PC-9 (cell line): ENCODE measurements around the gene WBP1. TPM values are rescaled to one million over a fixed set of nuclear protein-coding genes. Genes with fewer than 3 reads are reported as not detected.
A peak's percentile ranks its signal among the peaks of the same experiment; 100 is the strongest.

Experiments used
- BruUV-seq: library from RNA; stranded (reverse); fragments of 400-500 nt; replicated peaks from 2 replicates; lab custom pipeline; 2021; lab: Mats Ljungman, UMichigan
- CTCF ChIA-PET: fragments of 300-600 bp; sonication (Branson Sonifier 250); formaldehyde crosslinking; loops from one replicate; lab custom pipeline; 2022; ENCODE audit warnings: antibody characterized with exemption; lab: Charles Lee
- POLR2A ChIA-PET: fragments of 300-600 bp; sonication (Branson Sonifier 250); formaldehyde crosslinking; loops from one replicate; lab custom pipeline; 2022; ENCODE audit warnings: antibody characterized with exemption; ENCODE audit not compliant: unreplicated experiment; lab: Charles Lee
- DNase-seq, 2 experiments: peaks; one replicate each; pipeline versions ENCODE4 v3.0.0 to v3.0.0-alpha.2; 2015 to 2022; ENCODE audit warnings: mixed read lengths in 1 of 2
- H2AFZ ChIP-seq: fragments of 200-600 bp; sonication (generic); 2 replicates; pipeline ENCODE4 v1.8.1; 2017; ENCODE audit warnings: antibody characterized with exemption
- H3F3A ChIP-seq: fragments of 200-600 bp; sonication (generic); 2 replicates; pipeline ENCODE4 v1.8.1; 2017; ENCODE audit warnings: antibody characterized with exemption, mild to moderate bottlenecking, low read depth; ENCODE audit not compliant: insufficient read depth
- H3K27ac ChIP-seq: fragments of 200-600 bp; sonication (generic); 2 replicates; pipeline ENCODE4 v1.6.1; 2016; ENCODE audit warnings: mixed run types
- H3K27me3 ChIP-seq: fragments of 200-600 bp; sonication (generic); 2 replicates; pipeline ENCODE4 v1.6.1; 2016; ENCODE audit warnings: low read depth, mixed run types; ENCODE audit not compliant: insufficient read depth
- H3K36me3 ChIP-seq: fragments of 200-600 bp; sonication (generic); 2 replicates; pipeline ENCODE4 v1.6.1; 2016; ENCODE audit warnings: low read depth, mixed run types
- H3K4me1 ChIP-seq: fragments of 200-600 bp; sonication (generic); replicated peaks from 2 replicates; pipeline ENCODE4 v1.6.1; 2016; ENCODE audit warnings: mixed run types; ENCODE audit not compliant: insufficient read depth
- H3K4me2 ChIP-seq: fragments of 200-600 bp; sonication (generic); 2 replicates; pipeline ENCODE4 v1.6.1; 2017; ENCODE audit warnings: mixed run types
- H3K4me3 ChIP-seq: fragments of 200-600 bp; sonication (generic); 2 replicates; pipeline ENCODE4 v1.6.1; 2016; ENCODE audit warnings: mixed run types
- H3K79me2 ChIP-seq: fragments of 200-600 bp; sonication (generic); 2 replicates; pipeline ENCODE4 v1.6.1; 2017; ENCODE audit warnings: low read depth, mixed run types
- H3K9me2 ChIP-seq: fragments of 200-600 bp; sonication (generic); 2 replicates; pipeline ENCODE4 v1.8.1; 2017; ENCODE audit warnings: mild to moderate bottlenecking; ENCODE audit not compliant: insufficient read depth
- H3K9me3 ChIP-seq: fragments of 200-600 bp; sonication (generic); 2 replicates; pipeline ENCODE4 v1.8.1; 2016; ENCODE audit warnings: low read depth; ENCODE audit not compliant: insufficient read depth
- H4K20me1 ChIP-seq: fragments of 200-600 bp; sonication (generic); 2 replicates; pipeline ENCODE4 v1.8.1; 2017; ENCODE audit not compliant: insufficient read depth
- EZH2 ChIP-seq: fragments of 200-600 bp; sonication (generic); IDR thresholded peaks from 2 replicates; pipeline ENCODE4 v1.8.0; 2017; ENCODE audit warnings: antibody characterized with exemption, low read depth
- intact Hi-C: fragments of 100-400 bp; cut with micrococcal nuclease; formaldehyde crosslinking; loops from one replicate; pipeline ENCODE4 v1.10.0; 2022; ENCODE audit not compliant: unreplicated experiment
- total RNA-seq: library from RNA; stranded (reverse); gene quantifications from 2 replicates; pipeline ENCODE4 v1.2.3, GENCODE V29; 2021
- TF ChIP-seq, protein P1 (sequence below): fragments of 200-600 bp; sonication (generic); conservative IDR thresholded peaks from 2 replicates; pipeline ENCODE4 v1.6.1; 2017; ENCODE audit warnings: mixed run types, antibody characterized with exemption, mild to moderate bottlenecking, moderate library complexity

Gene WBP1
- total RNA-seq, 1 experiment from 2014 or later = 68.0 TPM

- Histone ChIP-seq H3K4me3 (peak overlapping the region; percentile 64), H3K4me2 (peak overlapping the region; percentile 99), H3K9me2 (no peaks in the 10 kb centered on the region), H3K4me1 (peaks cover 26% of the 10 kb centered on the region), H3F3A (peaks cover 19% of the 10 kb centered on the region; the same call in 1 of the 2 replicates), H4K20me1 (no peaks in the 10 kb centered on the region), H3K36me3 (0 out of 2 replicates have a peak, but pooled peaks cover 10% of the 10 kb centered on the region), H3K9me3 (no peaks in the 10 kb centered on the region), H3K27me3 (no peaks in the 10 kb centered on the region), H2AFZ (peak overlapping the region; percentile 95), H3K27ac (peak overlapping the region; percentile 73), H3K79me2 (peaks cover 23% of the 10 kb centered on the region)
- DNase-seq = no peak
- BruUV-seq = TSS peak; percentile 66
- intact Hi-C loops = loop anchor here (1.0 to 10.0 kb wide), 4 partner anchors 21 to 337 kb away; partner anchors contain the start of genes AUP1, HTRA2, INO80B and TTC31
- TF ChIP-seq, protein P1, sequence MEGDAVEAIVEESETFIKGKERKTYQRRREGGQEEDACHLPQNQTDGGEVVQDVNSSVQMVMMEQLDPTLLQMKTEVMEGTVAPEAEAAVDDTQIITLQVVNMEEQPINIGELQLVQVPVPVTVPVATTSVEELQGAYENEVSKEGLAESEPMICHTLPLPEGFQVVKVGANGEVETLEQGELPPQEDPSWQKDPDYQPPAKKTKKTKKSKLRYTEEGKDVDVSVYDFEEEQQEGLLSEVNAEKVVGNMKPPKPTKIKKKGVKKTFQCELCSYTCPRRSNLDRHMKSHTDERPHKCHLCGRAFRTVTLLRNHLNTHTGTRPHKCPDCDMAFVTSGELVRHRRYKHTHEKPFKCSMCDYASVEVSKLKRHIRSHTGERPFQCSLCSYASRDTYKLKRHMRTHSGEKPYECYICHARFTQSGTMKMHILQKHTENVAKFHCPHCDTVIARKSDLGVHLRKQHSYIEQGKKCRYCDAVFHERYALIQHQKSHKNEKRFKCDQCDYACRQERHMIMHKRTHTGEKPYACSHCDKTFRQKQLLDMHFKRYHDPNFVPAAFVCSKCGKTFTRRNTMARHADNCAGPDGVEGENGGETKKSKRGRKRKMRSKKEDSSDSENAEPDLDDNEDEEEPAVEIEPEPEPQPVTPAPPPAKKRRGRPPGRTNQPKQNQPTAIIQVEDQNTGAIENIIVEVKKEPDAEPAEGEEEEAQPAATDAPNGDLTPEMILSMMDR = no peak
- no peak for TF ChIP-seq EZH2
- POLR2A ChIA-PET = no interaction called here
- CTCF ChIA-PET = interaction anchor here (0.5 to 0.7 kb wide), 2 partner anchors 39 to 686 kb away, joined by 3 to 4 read pairs; no protein-coding TSS in a partner anchor
Measured at GRCh38 chr2:74507926-74508520, 49.8 kb downstream of the WBP1 start.

GRCh38 chr2:74510272-74510671 lies 52.0 kb downstream of the WBP1 start:
- Histone ChIP-seq H3K27ac (no peak overlapping the region), H3K79me2 (peaks cover 22% of the 10 kb centered on the region), H2AFZ (no peak overlapping the region), H3K9me3 (no peaks in the 10 kb centered on the region), H3K9me2 (no peaks in the 10 kb centered on the region), H3K4me3 (no peak overlapping the region), H4K20me1 (no peaks in the 10 kb centered on the region), H3K4me2 (no peak overlapping the region), H3F3A (peaks cover 7% of the 10 kb centered on the region; the same call in 1 of the 2 replicates), H3K27me3 (no peaks in the 10 kb centered on the region), H3K36me3 (0 out of 2 replicates have a peak, but pooled peaks cover 5% of the 10 kb centered on the region), H3K4me1 (peaks cover 23% of the 10 kb centered on the region)
- ChIA-PET POLR2A (interaction anchor here (0.6 kb wide), 1 partner anchor 115 kb away, joined by 4 read pairs; no protein-coding TSS in a partner anchor), CTCF (interaction anchor here (0.6 kb wide), 1 partner anchor 394 kb away, joined by 11 read pairs; no protein-coding TSS in a partner anchor)
- DNase-seq = no peak
- BruUV-seq = no TSS peak
- TF ChIP-seq EZH2 = no peak
- TF ChIP-seq, protein P1 = no peak
- intact Hi-C loops = no loop called here

Other genes starting within 250 kb of the WBP1 start
- gene SLC4A5, start 115.0 kb upstream of the WBP1 start, total RNA-seq = 1.2 TPM in 1 of 2 replicates, not detected in the other
- gene DCTN1, start 78.1 kb upstream of the WBP1 start, total RNA-seq = 130 and 147 TPM in 2 replicates
- gene C2orf81, start 36.8 kb upstream of the WBP1 start, total RNA-seq = 9.8 and 12.0 TPM in 2 replicates
- 46.7 and 53.0 TPM in 2 replicates for gene WDR54, start 36.7 kb upstream of the WBP1 start, total RNA-seq
- gene RTKN, start 16.5 kb upstream of the WBP1 start, total RNA-seq = 58.9 and 63.4 TPM in 2 replicates
- 32.5 and 34.2 TPM in 2 replicates for gene INO80B, start 3.4 kb upstream of the WBP1 start, total RNA-seq
- 70.5 and 88.8 TPM in 2 replicates for gene MOGS, start 6.9 kb downstream of the WBP1 start, total RNA-seq
- gene MRPL53, start 14.2 kb downstream of the WBP1 start, total RNA-seq = 42.9 and 51.1 TPM in 2 replicates
- 16.8 and 19.8 TPM in 2 replicates for gene CCDC142, start 24.6 kb downstream of the WBP1 start, total RNA-seq
- 20.1 and 21.8 TPM in 2 replicates for gene TTC31, start 24.6 kb downstream of the WBP1 start, total RNA-seq
- gene LBX2, start 41.2 kb downstream of the WBP1 start, total RNA-seq = 0.76 and 2.0 TPM in 2 replicates
- 24.9 and 31.3 TPM in 2 replicates for gene PCGF1, start 49.3 kb downstream of the WBP1 start, total RNA-seq
- gene TLX2, start 56.0 kb downstream of the WBP1 start, total RNA-seq = 3.1 and 3.8 TPM in 2 replicates
- gene DQX1, start 67.8 kb downstream of the WBP1 start, total RNA-seq = 1.3 and 1.7 TPM in 2 replicates
- 79.2 and 84.0 TPM in 2 replicates for gene AUP1, start 71.3 kb downstream of the WBP1 start, total RNA-seq
- gene HTRA2, start 71.5 kb downstream of the WBP1 start, total RNA-seq = 23.2 and 23.5 TPM in 2 replicates
- gene LOXL3, start 95.5 kb downstream of the WBP1 start, total RNA-seq = 3.1 and 5.0 TPM in 2 replicates
- gene DOK1, start 96.3 kb downstream of the WBP1 start, total RNA-seq = 15.0 and 27.8 TPM in 2 replicates
- gene M1AP, start 189.9 kb downstream of the WBP1 start, total RNA-seq = 4.5 and 7.7 TPM in 2 replicates
- gene SEMA4F, start 195.8 kb downstream of the WBP1 start, total RNA-seq = 10.6 and 12.3 TPM in 2 replicates